Measurements from ENCODE around the gene CPA1.

Gene CPA1

GRCh38 chr7:130346941-130347340, 33.4 kb upstream of the CPA1 start:
- DNase-seq (ENCODE audit: low read depth) = no peak
- TF ChIP-seq, protein P1, sequence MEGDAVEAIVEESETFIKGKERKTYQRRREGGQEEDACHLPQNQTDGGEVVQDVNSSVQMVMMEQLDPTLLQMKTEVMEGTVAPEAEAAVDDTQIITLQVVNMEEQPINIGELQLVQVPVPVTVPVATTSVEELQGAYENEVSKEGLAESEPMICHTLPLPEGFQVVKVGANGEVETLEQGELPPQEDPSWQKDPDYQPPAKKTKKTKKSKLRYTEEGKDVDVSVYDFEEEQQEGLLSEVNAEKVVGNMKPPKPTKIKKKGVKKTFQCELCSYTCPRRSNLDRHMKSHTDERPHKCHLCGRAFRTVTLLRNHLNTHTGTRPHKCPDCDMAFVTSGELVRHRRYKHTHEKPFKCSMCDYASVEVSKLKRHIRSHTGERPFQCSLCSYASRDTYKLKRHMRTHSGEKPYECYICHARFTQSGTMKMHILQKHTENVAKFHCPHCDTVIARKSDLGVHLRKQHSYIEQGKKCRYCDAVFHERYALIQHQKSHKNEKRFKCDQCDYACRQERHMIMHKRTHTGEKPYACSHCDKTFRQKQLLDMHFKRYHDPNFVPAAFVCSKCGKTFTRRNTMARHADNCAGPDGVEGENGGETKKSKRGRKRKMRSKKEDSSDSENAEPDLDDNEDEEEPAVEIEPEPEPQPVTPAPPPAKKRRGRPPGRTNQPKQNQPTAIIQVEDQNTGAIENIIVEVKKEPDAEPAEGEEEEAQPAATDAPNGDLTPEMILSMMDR (IDR thresholded peaks at IDR 0.05; ENCODE audit: low read length, missing control alignments) = no peak
- H3K4me3 ChIP-seq (replicated peaks; ENCODE audit: low read depth, low read length) = no peak overlapping the region

GRCh38 chr7:130349911-130350782, 30.1 kb upstream of the CPA1 start:
- H3K4me3 ChIP-seq (replicated peaks; ENCODE audit: low read depth, low read length) = no peak overlapping the region
- TF ChIP-seq, protein P1 (IDR thresholded peaks at IDR 0.05; ENCODE audit: low read length, missing control alignments) = no peak
- peak; percentile 43 for DNase-seq (ENCODE audit: low read depth)

- no peak for DNase-seq (ENCODE audit: low read depth)
- TF ChIP-seq, protein P1 (IDR thresholded peaks at IDR 0.05; ENCODE audit: low read length, missing control alignments) = no peak
- H3K4me3 ChIP-seq (replicated peaks; ENCODE audit: low read depth, low read length) = no peak overlapping the region
Measured at GRCh38 chr7:130350945-130351790, 29.1 kb upstream of the CPA1 start.

GRCh38 chr7:130351791-130352090, 28.6 kb upstream of the CPA1 start:
- TF ChIP-seq, protein P1 (IDR thresholded peaks at IDR 0.05; ENCODE audit: low read length, missing control alignments) = no peak
- DNase-seq (ENCODE audit: low read depth) = no peak
- H3K4me3 ChIP-seq (replicated peaks; ENCODE audit: low read depth, low read length) = no peak overlapping the region

DNA sequence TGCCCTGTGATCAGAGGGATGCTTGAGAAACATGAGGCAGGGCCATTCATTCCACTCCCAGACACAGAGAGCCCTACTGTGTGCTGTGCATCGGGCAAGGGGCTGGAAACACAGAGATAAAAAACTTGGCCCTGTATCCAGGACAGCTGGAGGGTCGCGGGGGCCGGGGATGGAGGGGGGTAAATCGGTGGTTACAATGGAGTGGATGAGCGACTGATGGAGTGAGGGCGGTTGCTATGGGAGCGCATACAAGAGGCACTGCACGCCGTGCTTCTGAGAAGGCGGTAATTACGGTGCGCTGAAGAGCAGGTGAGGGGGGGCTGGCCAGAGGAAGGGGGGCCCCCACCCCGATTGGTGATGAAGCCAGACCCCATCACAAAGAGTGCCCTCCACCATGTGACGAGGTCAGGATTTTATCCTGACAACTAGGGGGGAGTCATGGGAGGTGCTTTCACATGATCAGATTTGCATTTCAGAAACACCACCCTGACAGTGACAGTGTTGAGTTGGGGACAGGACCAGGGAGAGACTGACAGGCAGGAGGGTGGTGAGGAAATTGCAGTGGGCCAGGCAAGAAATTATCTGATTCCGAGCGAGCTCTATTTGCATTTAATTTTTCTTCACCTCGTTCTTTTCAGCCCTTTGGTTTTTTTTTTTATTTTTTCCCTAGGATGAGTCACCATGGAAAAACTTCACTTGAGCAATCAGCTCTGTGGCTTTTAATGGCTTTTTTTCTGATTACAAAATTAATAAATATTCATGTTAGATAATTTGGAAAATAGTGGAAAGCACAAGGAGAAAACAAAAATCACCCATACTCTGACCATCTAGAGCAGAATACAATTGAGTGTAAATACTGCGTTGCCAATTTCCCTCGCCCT, 27.9 kb upstream of the CPA1 start:
- peak overlapping the region; percentile 29 for H3K4me3 ChIP-seq (replicated peaks; ENCODE audit: low read depth, low read length)
- TF ChIP-seq, protein P1 (IDR thresholded peaks at IDR 0.05; ENCODE audit: low read length, missing control alignments) = no peak
- peak; percentile 73 for DNase-seq (ENCODE audit: low read depth)

DNA sequence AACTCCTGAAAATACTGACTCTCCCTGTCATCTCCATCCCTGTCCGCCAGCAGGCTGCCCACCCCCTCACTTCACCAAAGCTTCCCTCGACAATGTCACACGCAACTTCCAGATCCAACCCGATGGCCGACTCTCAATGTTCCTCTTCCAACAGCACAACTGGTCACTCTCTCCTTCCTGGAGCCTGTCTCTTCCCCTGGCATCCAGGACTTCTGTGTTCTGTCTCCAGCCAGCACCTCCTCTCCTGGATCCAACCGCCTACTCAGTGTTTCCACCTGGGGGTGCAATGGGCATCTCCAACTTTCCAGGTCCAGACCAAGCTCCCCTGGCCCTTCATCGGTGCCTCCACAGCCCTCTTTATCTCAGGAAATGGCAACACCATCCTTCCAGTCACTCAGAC, 27.1 kb upstream of the CPA1 start:
- no peak for DNase-seq (ENCODE audit: low read depth)
- H3K4me3 ChIP-seq (replicated peaks; ENCODE audit: low read depth, low read length) = no peak overlapping the region
- TF ChIP-seq, protein P1 (IDR thresholded peaks at IDR 0.05; ENCODE audit: low read length, missing control alignments) = no peak

All from fibroblast of pulmonary artery (primary cell).